ENCODE measurements around the gene MVB12B.

The MVB12B gene

GRCh38 chr9:126452106-126452505 is 125.5 kb downstream of the MVB12B start:
- DNase-seq (ENCODE audit: low read depth in 2 of 2), result no peak

- no peak for DNase-seq (ENCODE audit: low read depth in 2 of 2)
Observed at GRCh38 chr9:126453156-126453963, 126.7 kb downstream of the MVB12B start.

- DNase-seq (ENCODE audit: low read depth in 2 of 2), result no peak
Observed at GRCh38 chr9:126454215-126454614, 127.6 kb downstream of the MVB12B start.

GRCh38 chr9:126454795-126455194 is 128.2 kb downstream of the MVB12B start:
- no peak for DNase-seq (ENCODE audit: low read depth in 2 of 2)

GRCh38 chr9:126456441-126457174 is 130.0 kb downstream of the MVB12B start:
- no peak for DNase-seq (ENCODE audit: low read depth in 2 of 2)

- no peak for DNase-seq (ENCODE audit: low read depth in 2 of 2)
Observed at GRCh38 chr9:126457175-126457547, 130.5 kb downstream of the MVB12B start.

GRCh38 chr9:126457890-126458289 is 131.3 kb downstream of the MVB12B start:
- no peak for DNase-seq (ENCODE audit: low read depth in 2 of 2)

- no peak for DNase-seq (ENCODE audit: low read depth in 2 of 2)
Observed at GRCh38 chr9:126459126-126459525, 132.5 kb downstream of the MVB12B start.

DNA sequence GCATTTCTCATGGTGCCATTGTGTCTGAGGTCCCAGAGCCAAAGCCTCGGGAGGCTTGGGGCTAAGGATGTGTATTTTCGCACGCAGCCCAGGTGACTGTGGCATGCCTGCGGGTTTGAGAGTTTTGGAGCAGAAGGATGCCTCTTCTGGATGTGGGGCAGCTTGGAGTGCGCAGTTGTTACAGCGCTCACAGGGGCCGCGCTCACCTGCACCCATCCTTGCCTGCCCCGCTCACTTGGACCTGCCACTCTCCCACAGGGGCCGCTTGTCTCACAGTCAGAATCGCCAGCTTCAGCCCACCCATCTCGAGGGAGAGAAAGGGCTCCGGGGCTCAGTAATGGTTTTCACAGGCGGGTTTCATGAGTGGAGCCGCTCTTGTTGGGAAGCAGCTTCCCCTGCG is 132.9 kb downstream of the MVB12B start:
- DNase-seq (ENCODE audit: low read depth in 2 of 2), result no peak

- no peak for DNase-seq (ENCODE audit: low read depth in 2 of 2)
Observed at GRCh38 chr9:126459965-126460843, 133.6 kb downstream of the MVB12B start.

DNA sequence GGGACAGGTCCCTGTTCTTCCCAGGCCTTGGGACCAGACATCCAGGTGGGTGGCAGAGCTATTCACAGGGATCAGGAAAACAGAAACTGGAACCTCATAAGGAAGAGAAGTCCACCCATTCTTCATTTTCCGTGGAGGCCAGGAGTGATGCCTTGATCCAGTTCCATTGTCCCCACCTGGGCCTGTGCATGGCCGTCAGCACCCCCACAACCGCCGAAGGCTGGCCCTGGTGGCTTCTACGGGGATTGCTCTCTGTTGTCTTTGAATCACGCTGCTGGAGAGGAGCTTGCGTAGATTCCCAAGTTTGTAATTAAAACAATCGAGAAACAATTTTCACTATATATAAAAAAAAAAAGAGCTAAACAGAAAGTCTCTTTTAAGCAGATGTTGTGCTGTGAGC is 134.4 kb downstream of the MVB12B start:
- no peak for DNase-seq (ENCODE audit: low read depth in 2 of 2)

GRCh38 chr9:126461608-126462007 is 135.0 kb downstream of the MVB12B start:
- DNase-seq (ENCODE audit: low read depth in 2 of 2), result no peak

GRCh38 chr9:126462617-126463016 is 136.0 kb downstream of the MVB12B start:
- no peak for DNase-seq (ENCODE audit: low read depth in 2 of 2)

DNA sequence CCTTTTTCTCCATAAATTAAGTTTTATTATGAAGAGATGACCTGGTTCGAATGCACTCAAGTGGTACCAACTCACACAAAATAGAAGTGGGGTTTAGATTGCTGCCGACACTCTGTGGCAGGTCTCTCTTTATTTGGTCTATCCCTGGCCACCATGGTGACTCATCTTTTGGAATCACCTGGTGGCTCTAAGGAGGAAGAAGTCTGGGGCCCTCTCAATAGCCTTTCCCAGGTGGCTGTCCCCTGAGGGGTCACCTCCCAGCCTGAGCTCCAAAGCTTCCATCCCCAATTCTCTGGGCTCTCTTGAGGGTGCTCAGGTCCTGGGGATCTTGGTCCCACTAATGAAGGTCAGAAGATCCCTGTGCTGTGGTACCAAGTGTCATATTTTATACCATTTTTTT is 136.8 kb downstream of the MVB12B start:
- DNase-seq (ENCODE audit: low read depth in 2 of 2), result no peak

GRCh38 chr9:126464694-126465441 is 138.2 kb downstream of the MVB12B start:
- no peak for DNase-seq (ENCODE audit: low read depth in 2 of 2)

GRCh38 chr9:126465977-126466376 is 139.3 kb downstream of the MVB12B start:
- DNase-seq (ENCODE audit: low read depth in 2 of 2), result no peak

GRCh38 chr9:126468141-126468825 is 141.7 kb downstream of the MVB12B start:
- no peak for DNase-seq (ENCODE audit: low read depth in 2 of 2)

- no peak for DNase-seq (ENCODE audit: low read depth in 2 of 2)
Observed at GRCh38 chr9:126470241-126470993, 143.8 kb downstream of the MVB12B start.

GRCh38 chr9:126471084-126471624 is 144.5 kb downstream of the MVB12B start:
- peak; percentile 49 to 72 for DNase-seq (ENCODE audit: low read depth in 2 of 2)

All from stimulated activated CD4-positive, alpha-beta T cell treated with anti-CD3 and anti-CD28 coated beads, Interleukin-4, amount 100 ng/mL, for 48 hours (primary cell).